ENCODE measurements around the gene COL28A1.

The COL28A1 gene

GRCh38 chr7:7569615-7570014 lies 33.9 kb upstream of the COL28A1 start:
- Histone ChIP-seq H3K9me3 (ENCODE audit: control insufficient read depth, insufficient read depth, low read depth, low read length) (no peaks in the 10 kb centered on the region), H3K4me1 (ENCODE audit: control insufficient read depth, insufficient read depth, low read length) (peaks cover 4% of the 10 kb centered on the region; the same call in 1 of the 2 replicates), H3K4me3 (ENCODE audit: low read depth, low read length) (no peak overlapping the region), H3K27ac (ENCODE audit: extremely low read depth, low read depth, low read length) (no peak overlapping the region), H3K36me3 (ENCODE audit: control insufficient read depth in 2 of 2, insufficient read depth in 1 of 2, low read length in 2 of 2) (peaks cover 0 to 27% of the 10 kb centered on the region in 2 experiments; a peak in 1 of 3 replicates)
- no peak for TF ChIP-seq ZFP3 (tag by site-specific recombination; IDR thresholded peaks at IDR 0.05; ENCODE audit: low read depth)
- TF ChIP-seq, protein P1, sequence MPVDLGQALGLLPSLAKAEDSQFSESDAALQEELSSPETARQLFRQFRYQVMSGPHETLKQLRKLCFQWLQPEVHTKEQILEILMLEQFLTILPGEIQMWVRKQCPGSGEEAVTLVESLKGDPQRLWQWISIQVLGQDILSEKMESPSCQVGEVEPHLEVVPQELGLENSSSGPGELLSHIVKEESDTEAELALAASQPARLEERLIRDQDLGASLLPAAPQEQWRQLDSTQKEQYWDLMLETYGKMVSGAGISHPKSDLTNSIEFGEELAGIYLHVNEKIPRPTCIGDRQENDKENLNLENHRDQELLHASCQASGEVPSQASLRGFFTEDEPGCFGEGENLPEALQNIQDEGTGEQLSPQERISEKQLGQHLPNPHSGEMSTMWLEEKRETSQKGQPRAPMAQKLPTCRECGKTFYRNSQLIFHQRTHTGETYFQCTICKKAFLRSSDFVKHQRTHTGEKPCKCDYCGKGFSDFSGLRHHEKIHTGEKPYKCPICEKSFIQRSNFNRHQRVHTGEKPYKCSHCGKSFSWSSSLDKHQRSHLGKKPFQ (tag by site-specific recombination; IDR thresholded peaks at IDR 0.05): no peak
- no peak for TF ChIP-seq KLF10 (tag by site-specific recombination; IDR thresholded peaks at IDR 0.05)
- no peak for TF ChIP-seq ZNF624 (tag by site-specific recombination; IDR thresholded peaks at IDR 0.05)
- TF ChIP-seq ZNF148 (tag by site-specific recombination; IDR thresholded peaks at IDR 0.05; ENCODE audit: borderline replicate concordance): no peak
- no peak for TF ChIP-seq ZNF311 (tag by site-specific recombination; IDR thresholded peaks at IDR 0.05; ENCODE audit: borderline replicate concordance)
- TF ChIP-seq, protein P2, sequence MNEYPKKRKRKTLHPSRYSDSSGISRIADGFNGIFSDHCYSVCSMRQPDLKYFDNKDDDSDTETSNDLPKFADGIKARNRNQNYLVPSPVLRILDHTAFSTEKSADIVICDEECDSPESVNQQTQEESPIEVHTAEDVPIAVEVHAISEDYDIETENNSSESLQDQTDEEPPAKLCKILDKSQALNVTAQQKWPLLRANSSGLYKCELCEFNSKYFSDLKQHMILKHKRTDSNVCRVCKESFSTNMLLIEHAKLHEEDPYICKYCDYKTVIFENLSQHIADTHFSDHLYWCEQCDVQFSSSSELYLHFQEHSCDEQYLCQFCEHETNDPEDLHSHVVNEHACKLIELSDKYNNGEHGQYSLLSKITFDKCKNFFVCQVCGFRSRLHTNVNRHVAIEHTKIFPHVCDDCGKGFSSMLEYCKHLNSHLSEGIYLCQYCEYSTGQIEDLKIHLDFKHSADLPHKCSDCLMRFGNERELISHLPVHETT (tag by site-specific recombination; IDR thresholded peaks at IDR 0.05): no peak
- no peak for TF ChIP-seq MZF1 (tag by site-specific recombination; IDR thresholded peaks at IDR 0.05; ENCODE audit: borderline replicate concordance)
- no peak for TF ChIP-seq ZNF792 (tag by site-specific recombination; IDR thresholded peaks at IDR 0.05)
- no peak for TF ChIP-seq ZNF645 (tag by site-specific recombination; IDR thresholded peaks at IDR 0.05)
- TF ChIP-seq, protein P3, sequence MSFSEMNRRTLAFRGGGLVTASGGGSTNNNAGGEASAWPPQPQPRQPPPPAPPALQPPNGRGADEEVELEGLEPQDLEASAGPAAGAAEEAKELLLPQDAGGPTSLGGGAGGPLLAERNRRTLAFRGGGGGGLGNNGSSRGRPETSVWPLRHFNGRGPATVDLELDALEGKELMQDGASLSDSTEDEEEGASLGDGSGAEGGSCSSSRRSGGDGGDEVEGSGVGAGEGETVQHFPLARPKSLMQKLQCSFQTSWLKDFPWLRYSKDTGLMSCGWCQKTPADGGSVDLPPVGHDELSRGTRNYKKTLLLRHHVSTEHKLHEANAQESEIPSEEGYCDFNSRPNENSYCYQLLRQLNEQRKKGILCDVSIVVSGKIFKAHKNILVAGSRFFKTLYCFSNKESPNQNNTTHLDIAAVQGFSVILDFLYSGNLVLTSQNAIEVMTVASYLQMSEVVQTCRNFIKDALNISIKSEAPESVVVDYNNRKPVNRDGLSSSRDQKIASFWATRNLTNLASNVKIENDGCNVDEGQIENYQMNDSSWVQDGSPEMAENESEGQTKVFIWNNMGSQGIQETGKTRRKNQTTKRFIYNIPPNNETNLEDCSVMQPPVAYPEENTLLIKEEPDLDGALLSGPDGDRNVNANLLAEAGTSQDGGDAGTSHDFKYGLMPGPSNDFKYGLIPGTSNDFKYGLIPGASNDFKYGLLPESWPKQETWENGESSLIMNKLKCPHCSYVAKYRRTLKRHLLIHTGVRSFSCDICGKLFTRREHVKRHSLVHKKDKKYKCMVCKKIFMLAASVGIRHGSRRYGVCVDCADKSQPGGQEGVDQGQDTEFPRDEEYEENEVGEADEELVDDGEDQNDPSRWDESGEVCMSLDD (tag by site-specific recombination; IDR thresholded peaks at IDR 0.05): no peak
- ChIA-PET CTCF (interaction anchor here (0.6 kb wide), 1 partner anchor 22 kb away, joined by 4 read pairs; no protein-coding TSS in a partner anchor), POLR2A (no interaction called here)

- POLR2A ChIA-PET: no interaction called here
- Histone ChIP-seq H3K9me3 (ENCODE audit: control insufficient read depth, insufficient read depth, low read depth, low read length) (no peaks in the 10 kb centered on the region), H3K36me3 (ENCODE audit: control insufficient read depth in 2 of 2, insufficient read depth in 1 of 2, low read length in 2 of 2) (peaks cover 0 to 27% of the 10 kb centered on the region in 2 experiments; a peak in 1 of 3 replicates), H3K4me3 (ENCODE audit: low read depth, low read length) (no peak overlapping the region), H3K27ac (ENCODE audit: extremely low read depth, low read depth, low read length) (no peak overlapping the region), H3K4me1 (ENCODE audit: control insufficient read depth, insufficient read depth, low read length) (peaks cover 5% of the 10 kb centered on the region; the same call in 1 of the 2 replicates)
- CTCF ChIA-PET: interaction anchor here (0.6 kb wide), 1 partner anchor 112 kb away, joined by 3 read pairs; no protein-coding TSS in a partner anchor
- no peak for TF ChIP-seq BCL11B (tag by site-specific recombination; IDR thresholded peaks at IDR 0.05; ENCODE audit: low read depth)
- no peak for TF ChIP-seq TRIM28 (IDR thresholded peaks at IDR 0.05; ENCODE audit: borderline replicate concordance, low read length)
- TF ChIP-seq ZNF843 (tag by site-specific recombination; IDR thresholded peaks at IDR 0.05): no peak
- no peak for TF ChIP-seq ZNF664 (tag by site-specific recombination; IDR thresholded peaks at IDR 0.05)
- TF ChIP-seq ZNF514 (tag by site-specific recombination; IDR thresholded peaks at IDR 0.05): no peak
- no peak for TF ChIP-seq ZNF324 (tag by site-specific recombination; IDR thresholded peaks at IDR 0.05)
- TF ChIP-seq ZNF510 (tag by site-specific recombination; IDR thresholded peaks at IDR 0.05; ENCODE audit: insufficient replicate concordance): no peak
- TF ChIP-seq ZNF19 (tag by site-specific recombination; IDR thresholded peaks at IDR 0.05; ENCODE audit: low read depth): no peak
- no peak for TF ChIP-seq ZNF175 (tag by site-specific recombination; IDR thresholded peaks at IDR 0.05)
- no peak for TF ChIP-seq ZNF416 (tag by site-specific recombination; IDR thresholded peaks at IDR 0.05)
- TF ChIP-seq ZBTB26 (tag by site-specific recombination; optimal IDR thresholded peaks at IDR 0.05): no peak
- no peak for TF ChIP-seq ZNF692 (tag by site-specific recombination; IDR thresholded peaks at IDR 0.05)
These were observed 33.4 kb upstream of the COL28A1 start for GRCh38 chr7:7569081-7569527.
